B cell (primary cell): Measurements from ENCODE around the gene TRAFD1.

Experiments
- EZH2 ChIP-seq: IDR thresholded peaks from 2 replicates; pipeline ENCODE4 v1.6.1; 2012; ENCODE audit warnings: borderline replicate concordance, low read depth, mild to moderate bottlenecking, moderate library complexity, low read length; ENCODE audit not compliant: insufficient read depth, poor library complexity, severe bottlenecking
- TF ChIP-seq, protein P1 (sequence below): fragments of 200-600 bp; IDR thresholded peaks from one replicate; pipeline ENCODE4 v1.8.0; 2022; ENCODE audit warnings: antibody characterized with exemption, mild to moderate bottlenecking

DNA sequence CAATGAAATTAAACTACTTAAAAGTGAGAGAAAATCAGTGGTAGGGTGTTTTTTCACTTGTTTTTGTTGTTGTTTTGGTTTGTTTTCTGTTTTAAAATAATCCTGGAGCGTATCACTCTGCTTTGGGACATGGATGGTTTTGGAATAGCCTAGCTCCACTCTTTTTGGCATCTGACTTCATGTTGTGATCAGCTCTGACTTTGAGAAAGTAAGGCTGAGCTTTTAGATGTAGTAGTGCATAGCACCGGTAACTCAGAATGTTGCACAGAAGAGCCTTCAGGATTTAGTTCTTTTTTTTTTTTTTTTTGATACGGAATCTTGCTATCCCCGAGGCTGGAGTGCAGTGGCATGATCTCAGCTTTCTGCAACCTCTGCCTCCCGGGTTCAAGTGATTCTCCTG lies 8.1 kb downstream of the TRAFD1 start:
- TF ChIP-seq, protein P1, sequence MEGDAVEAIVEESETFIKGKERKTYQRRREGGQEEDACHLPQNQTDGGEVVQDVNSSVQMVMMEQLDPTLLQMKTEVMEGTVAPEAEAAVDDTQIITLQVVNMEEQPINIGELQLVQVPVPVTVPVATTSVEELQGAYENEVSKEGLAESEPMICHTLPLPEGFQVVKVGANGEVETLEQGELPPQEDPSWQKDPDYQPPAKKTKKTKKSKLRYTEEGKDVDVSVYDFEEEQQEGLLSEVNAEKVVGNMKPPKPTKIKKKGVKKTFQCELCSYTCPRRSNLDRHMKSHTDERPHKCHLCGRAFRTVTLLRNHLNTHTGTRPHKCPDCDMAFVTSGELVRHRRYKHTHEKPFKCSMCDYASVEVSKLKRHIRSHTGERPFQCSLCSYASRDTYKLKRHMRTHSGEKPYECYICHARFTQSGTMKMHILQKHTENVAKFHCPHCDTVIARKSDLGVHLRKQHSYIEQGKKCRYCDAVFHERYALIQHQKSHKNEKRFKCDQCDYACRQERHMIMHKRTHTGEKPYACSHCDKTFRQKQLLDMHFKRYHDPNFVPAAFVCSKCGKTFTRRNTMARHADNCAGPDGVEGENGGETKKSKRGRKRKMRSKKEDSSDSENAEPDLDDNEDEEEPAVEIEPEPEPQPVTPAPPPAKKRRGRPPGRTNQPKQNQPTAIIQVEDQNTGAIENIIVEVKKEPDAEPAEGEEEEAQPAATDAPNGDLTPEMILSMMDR, result no peak
- TF ChIP-seq EZH2, result no peak
